ENCODE results near the gene CLSTN2. TPM values are rescaled to one million over a fixed set of nuclear protein-coding genes. Genes with fewer than 3 reads are reported as not detected.

The CLSTN2 gene
- total and polyA plus RNA-seq, 2 of the 4 experiments (the other 2 are of a cell fraction), result under 0.01 to 0.07 TPM

DNA sequence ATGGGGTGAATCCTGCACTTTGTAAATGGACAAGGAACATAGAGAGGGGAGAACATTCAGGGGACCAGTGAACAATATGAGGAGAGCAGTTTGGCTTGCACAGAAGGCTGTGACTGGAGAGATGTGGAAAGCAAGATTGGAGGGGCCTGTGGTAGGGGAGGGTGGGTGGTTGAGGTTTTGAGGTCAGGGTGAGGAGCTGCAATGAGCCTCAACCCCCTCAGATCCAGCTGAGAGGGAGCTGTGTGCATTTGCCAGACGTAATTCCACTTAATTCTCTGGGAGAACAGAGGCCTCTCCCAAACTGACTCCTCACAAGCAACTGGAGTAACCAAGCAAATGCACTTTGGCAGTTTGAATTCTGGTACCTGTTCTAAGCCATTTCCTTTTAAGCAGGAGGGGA, 489.7 kb downstream of the CLSTN2 start:
- no peak overlapping the region for H3K4me2 ChIP-seq (ENCODE audit: low read depth, low read length)
- no peak overlapping the region for H2BK20ac ChIP-seq (ENCODE audit: low read depth, low read length)

More for the DNA sequence above, 489.7 kb downstream of the CLSTN2 start:
- no peak overlapping the region for H4K5ac ChIP-seq (ENCODE audit: low read depth, low read length)
- POLR2A ChIA-PET (ENCODE audit: unreplicated experiment), result no interaction called here
- no peaks in the 10 kb centered on the region; the same call in 1 of the 2 replicates for H3K4me1 ChIP-seq (ENCODE audit: control insufficient read depth, insufficient read depth, low read length)
- no peaks in the 10 kb centered on the region for H4K20me1 ChIP-seq (ENCODE audit: insufficient read depth, low read length)
- no peak overlapping the region for H2AK9ac ChIP-seq (replicated peaks; ENCODE audit: low read depth, low read length, poor library complexity)
- H2AK5ac ChIP-seq (ENCODE audit: low read depth, low read length), result no peak overlapping the region
- H4K91ac ChIP-seq (ENCODE audit: insufficient read depth, low read depth, low read length), result no peak overlapping the region; the same call in 1 of the 2 replicates
- ATAC-seq (ENCODE audit: low read depth) (no peak), DNase-seq (no peak)
- no peak overlapping the region; the same call in 2 of the 3 replicates for H2BK15ac ChIP-seq (ENCODE audit: low read depth, low read length)
- intact Hi-C loops (cut with micrococcal nuclease), result no loop called here
- no peak overlapping the region for H4K8ac ChIP-seq (ENCODE audit: low read depth in 2 of 2, low read length in 2 of 2)
- in situ Hi-C loops (cut with MboI; ENCODE audit: low sequenced_read_pairs), result no loop called here
- no peak overlapping the region for H3K4me3 ChIP-seq (ENCODE audit: insufficient read depth, low read depth, low read length)
- H3K9me1 ChIP-seq (ENCODE audit: insufficient read depth, low read length), result no peaks in the 10 kb centered on the region
- H3K9ac ChIP-seq (ENCODE audit: low read depth, low read length), result no peak overlapping the region
- no TSS peak for BruUV-seq (replicated peaks)
- peak overlapping the region; percentile 93; the same call in 1 of the 2 replicates for H3K18ac ChIP-seq (ENCODE audit: low read depth, low read length)
- CTCF ChIA-PET, result no interaction called here
- H3K14ac ChIP-seq (replicated peaks; ENCODE audit: low read depth, low read length), result no peak overlapping the region
- no peaks in the 10 kb centered on the region for H3K36me3 ChIP-seq (ENCODE audit: control insufficient read depth, insufficient read depth, low read length)
- dilution Hi-C loops (cut with HindIII; ENCODE audit: low sequenced_read_pairs, unreplicated experiment), result no loop called here
- H2BK120ac ChIP-seq (ENCODE audit: low read depth, low read length), result 0 out of 2 replicates have a peak overlapping the region, but pooled peaks have one; percentile 15
- no peaks in the 10 kb centered on the region for H3K9me3 ChIP-seq (ENCODE audit: control insufficient read depth, insufficient read depth, low read length)
- WGBS, 2 experiments (ENCODE audit: extremely low coverage in 2 of 2, insufficient read length in 1 of 2), result 0% methylated on average over 1 of the region's 1 CpG; no CpG with 5 or more reads in 1 of the 2 experiments
- H2BK5ac ChIP-seq (ENCODE audit: low read depth, low read length, poor library complexity, severe bottlenecking), result no peak overlapping the region
- H3K4ac ChIP-seq (ENCODE audit: low read depth, low read length), result no peak overlapping the region
- H3K23ac ChIP-seq (ENCODE audit: low read depth, low read length), result no peak overlapping the region
- H2AFZ ChIP-seq (replicated peaks; ENCODE audit: low read length, poor library complexity), result no peak overlapping the region
- TF ChIP-seq POLR2A (IDR thresholded peaks at IDR 0.05; ENCODE audit: low read depth, low read length), result no peak
- TF ChIP-seq CHD1 (IDR thresholded peaks at IDR 0.05; ENCODE audit: low read depth, low read length), result no peak
- TF ChIP-seq MAFK (IDR thresholded peaks at IDR 0.05; ENCODE audit: low read depth, low read length), result no peak
- TF ChIP-seq BHLHE40 (IDR thresholded peaks at IDR 0.05; ENCODE audit: low read depth, low read length), result no peak
- TF ChIP-seq SMC3 (IDR thresholded peaks at IDR 0.05; ENCODE audit: low read depth, low read length), result no peak
- TF ChIP-seq MXI1 (IDR thresholded peaks at IDR 0.05; ENCODE audit: borderline replicate concordance, low read depth, low read length), result no peak
- no peak for TF ChIP-seq RFX5 (IDR thresholded peaks at IDR 0.05; ENCODE audit: low read depth, low read length)
- TF ChIP-seq CEBPB (IDR thresholded peaks at IDR 0.05; ENCODE audit: low read depth, low read length), result no peak
- no peak for TF ChIP-seq CTCF (conservative IDR thresholded peaks at IDR 0.05; ENCODE audit: low read depth, low read length)
- no peak for TF ChIP-seq NFE2L2 (IDR thresholded peaks at IDR 0.05; ENCODE audit: low read depth, low read length)
- 0 out of 2 replicates have a peak, but pooled peaks cover 1% of the 10 kb centered on the region for H3K27me3 ChIP-seq (ENCODE audit: control insufficient read depth, insufficient read depth, low read length)
- no peaks in the 10 kb centered on the region for H3K79me1 ChIP-seq (ENCODE audit: low read depth in 1 of 2, low read length in 2 of 2)
- H3K27ac ChIP-seq (ENCODE audit: insufficient read depth, low read length), result no peak overlapping the region
- H3K56ac ChIP-seq (ENCODE audit: extremely low read depth, insufficient read depth, low read length), result no peak overlapping the region

Data from IMR-90 (cell line).